ENCODE data around the gene MINDY2. TPM values are rescaled to one million over a fixed set of nuclear protein-coding genes. Genes with fewer than 3 reads are reported as not detected.

Gene MINDY2
- total RNA-seq, 4 donors from 2014 or later = 26.6 to 38.2 (median 29.2) TPM

GRCh38 chr15:58740436-58740835, 30.7 kb upstream of the MINDY2 start:
- intact Hi-C loops (cut with DNase I) = no loop called here

DNA sequence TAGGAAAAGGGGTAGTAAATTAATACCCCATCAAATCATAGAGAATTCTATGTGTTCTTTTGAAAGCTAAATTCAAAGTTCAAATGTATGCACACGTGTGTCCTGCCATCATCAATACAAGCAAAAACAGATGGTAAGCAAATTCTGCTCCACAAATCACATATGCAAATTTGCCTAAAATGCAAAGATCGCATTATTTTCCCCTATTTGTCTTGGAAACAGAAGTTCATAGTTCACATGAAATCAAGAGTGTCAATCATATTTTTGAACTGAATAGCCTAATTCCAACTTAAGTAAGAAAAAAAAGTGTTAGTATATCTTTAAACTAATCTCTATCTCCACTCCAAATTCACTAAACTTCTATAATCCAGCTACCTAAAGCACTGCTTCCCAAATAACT, 30.1 kb upstream of the MINDY2 start:
- Histone ChIP-seq H3K4me1 (peaks cover 36 to 54% (median 37%) of the 10 kb centered on the region in 4 donors), H3K27me3 (no peaks in the 10 kb centered on the region), H3K27ac (replicated peaks in 1 of 4) (no peak overlapping the region), H3K36me3 (no peaks in the 10 kb centered on the region), H3K9me3 (no peaks in the 10 kb centered on the region), H3K4me3 (no peak overlapping the region)
- 83% methylated on average over 2 of the region's 2 CpGs for WGBS
- no peak for DNase-seq (ENCODE audit: extremely low spot score)
- intact Hi-C loops (cut with DNase I) = no loop called here
- no peak for TF ChIP-seq CTCF (IDR thresholded peaks at IDR 0.05)
- TF ChIP-seq POLR2AphosphoS5 (IDR thresholded peaks at IDR 0.05) = no peak
- no peak for TF ChIP-seq POLR2A (IDR thresholded peaks at IDR 0.05; ENCODE audit: low read depth)
- TF ChIP-seq EP300 (IDR thresholded peaks at IDR 0.05) = no peak

More at GRCh38 chr15:58740436-58740835, 30.7 kb upstream of the MINDY2 start:
- Histone ChIP-seq H3K27ac (replicated peaks in 1 of 4) (no peak overlapping the region), H3K27me3 (no peaks in the 10 kb centered on the region), H3K4me3 (no peak overlapping the region), H3K9me3 (no peaks in the 10 kb centered on the region), H3K4me1 (peaks cover 31 to 52% (median 33%) of the 10 kb centered on the region in 4 donors), H3K36me3 (no peaks in the 10 kb centered on the region)
- TF ChIP-seq EP300 (IDR thresholded peaks at IDR 0.05) (no peak), CTCF (IDR thresholded peaks at IDR 0.05) (no peak), POLR2AphosphoS5 (IDR thresholded peaks at IDR 0.05) (no peak), POLR2A (IDR thresholded peaks at IDR 0.05; ENCODE audit: low read depth) (no peak)
- DNase-seq (ENCODE audit: extremely low spot score) = no peak
- WGBS = 89% methylated on average over 4 of the region's 4 CpGs

- no peak for DNase-seq (ENCODE audit: extremely low spot score)
- H3K4me1 ChIP-seq = peaks cover 44 to 57% (median 47%) of the 10 kb centered on the region in 4 donors
- TF ChIP-seq POLR2A (IDR thresholded peaks at IDR 0.05; ENCODE audit: low read depth) (no peak), POLR2AphosphoS5 (IDR thresholded peaks at IDR 0.05) (no peak), EP300 (IDR thresholded peaks at IDR 0.05) (no peak), CTCF (IDR thresholded peaks at IDR 0.05) (no peak)
- WGBS = 83% methylated on average over 8 of the region's 8 CpGs
- H3K9me3 ChIP-seq = no peaks in the 10 kb centered on the region
- H3K27me3 ChIP-seq = no peaks in the 10 kb centered on the region
- intact Hi-C loops (cut with DNase I) = no loop called here
- H3K27ac ChIP-seq (replicated peaks in 1 of 4) = no peak overlapping the region
- no peaks in the 10 kb centered on the region for H3K36me3 ChIP-seq
- H3K4me3 ChIP-seq = no peak overlapping the region
These were observed 28.9 kb upstream of the MINDY2 start for GRCh38 chr15:58742022-58742813.

GRCh38 chr15:58742819-58743502, 28.1 kb upstream of the MINDY2 start:
- H3K4me1 ChIP-seq = peaks cover 38 to 57% (median 51%) of the 10 kb centered on the region in 4 donors

GRCh38 chr15:58746174-58746573, 24.9 kb upstream of the MINDY2 start:
- DNase-seq (ENCODE audit: extremely low spot score) = no peak
- intact Hi-C loops (cut with DNase I) = no loop called here
- TF ChIP-seq CTCF (IDR thresholded peaks at IDR 0.05) (no peak), POLR2AphosphoS5 (IDR thresholded peaks at IDR 0.05) (no peak), EP300 (IDR thresholded peaks at IDR 0.05) (no peak), POLR2A (IDR thresholded peaks at IDR 0.05; ENCODE audit: low read depth) (no peak)
- Histone ChIP-seq H3K27me3 (no peaks in the 10 kb centered on the region), H3K4me3 (no peak overlapping the region), H3K9me3 (no peaks in the 10 kb centered on the region), H3K36me3 (no peaks in the 10 kb centered on the region), H3K27ac (replicated peaks in 1 of 4) (no peak overlapping the region), H3K4me1 (peaks cover 38 to 55% (median 47%) of the 10 kb centered on the region in 4 donors)
- 95% methylated on average over 1 of the region's 1 CpG for WGBS

More at GRCh38 chr15:58742819-58743502, 28.1 kb upstream of the MINDY2 start:
- DNase-seq (ENCODE audit: extremely low spot score) = no peak
- Histone ChIP-seq H3K4me3 (no peak overlapping the region), H3K36me3 (no peaks in the 10 kb centered on the region), H3K27ac (replicated peaks in 1 of 4) (no peak overlapping the region), H3K27me3 (no peaks in the 10 kb centered on the region), H3K9me3 (no peaks in the 10 kb centered on the region)
- TF ChIP-seq POLR2A (IDR thresholded peaks at IDR 0.05; ENCODE audit: low read depth) = no peak
- intact Hi-C loops (cut with DNase I) = no loop called here
- 93% methylated on average over 5 of the region's 5 CpGs for WGBS

All from esophagus muscularis mucosa (tissue), 4 donors.